Upper lobe of left lung (tissue), 4 donors: ENCODE data around the gene SLC10A7.

Experiments used
- CTCF ChIP-seq, 6 experiments: fragments of 450-650 bp in 4 of 6; fragments of 200-600 bp in 2 of 6; sonication (generic) in 2 of 6; IDR thresholded peaks; one replicate each; pipeline ENCODE4 v1.5.1; 2016 to 2019; ENCODE audit warnings: antibody characterized with exemption in 6 of 6
- EP300 ChIP-seq, 4 donors: sonication (generic); formaldehyde crosslinking; IDR thresholded peaks; one replicate each; pipeline ENCODE4 v1.5.1; 2017; ENCODE audit warnings: antibody characterized with exemption in 4 of 4, control low read depth in 2 of 4

- TF ChIP-seq CTCF (IDR thresholded peaks at IDR 0.05) (no peak), EP300 (IDR thresholded peaks at IDR 0.05) (no peak)
Measured at GRCh38 chr4:146369446-146369845, 152.3 kb downstream of the SLC10A7 start.
